Karpas-422 (cell line): ENCODE data around the gene CABLES1. TPM values are rescaled to one million over a fixed set of nuclear protein-coding genes. Genes with fewer than 3 reads are reported as not detected.

Experiments used
- DNase-seq: peaks from one replicate; pipeline ENCODE4 v3.0.0-alpha.2; 2015
- H2AFZ ChIP-seq: fragments of 200-600 bp; sonication (generic); 2 replicates; pipeline ENCODE4 v1.6.1; 2014; ENCODE audit warnings: antibody characterized with exemption, low read length, mixed read lengths
- H3K27ac ChIP-seq: fragments of 200-600 bp; sonication (generic); 2 replicates; pipeline ENCODE4 v1.5.1; 2014; ENCODE audit warnings: mild to moderate bottlenecking, low read length, moderate library complexity
- H3K27me3 ChIP-seq: fragments of 200-600 bp; sonication (generic); 2 replicates; pipeline ENCODE4 v1.6.1; 2014; ENCODE audit warnings: low read length, mixed read lengths
- H3K36me3 ChIP-seq: fragments of 200-600 bp; sonication (generic); 2 replicates; pipeline ENCODE4 v1.6.1; 2014; ENCODE audit warnings: low read length, mixed read lengths; ENCODE audit not compliant: insufficient read depth
- H3K4me1 ChIP-seq: fragments of 200-600 bp; sonication (generic); 2 replicates; pipeline ENCODE4 v1.6.1; 2014; ENCODE audit warnings: mild to moderate bottlenecking, low read length, mixed read lengths
- H3K4me2 ChIP-seq: fragments of 200-600 bp; sonication (generic); 2 replicates; pipeline ENCODE4 v1.6.1; 2014; ENCODE audit warnings: low read length, low read depth, mild to moderate bottlenecking; ENCODE audit not compliant: poor library complexity, severe bottlenecking
- H3K4me3 ChIP-seq: fragments of 200-600 bp; sonication (generic); 2 replicates; pipeline ENCODE4 v1.5.1; 2014; ENCODE audit warnings: mild to moderate bottlenecking, antibody characterized with exemption, low read length, mixed read lengths
- H3K79me2 ChIP-seq: fragments of 200-600 bp; sonication (generic); 2 replicates; pipeline ENCODE4 v1.6.1; 2014; ENCODE audit warnings: mild to moderate bottlenecking, low read length, mixed read lengths
- H3K9ac ChIP-seq: fragments of 200-600 bp; sonication (generic); 2 replicates; pipeline ENCODE4 v1.6.0; 2014; ENCODE audit warnings: low read length
- H3K9me2 ChIP-seq: fragments of 200-600 bp; sonication (generic), shearing (Covaris generic); replicated peaks from 2 replicates; pipeline ENCODE4 v1.6.0; 2014; ENCODE audit warnings: mild to moderate bottlenecking, low read length, moderate library complexity; ENCODE audit not compliant: insufficient read depth
- H3K9me3 ChIP-seq: fragments of 300-700, 200-600 bp; sonication (generic); 2 replicates; pipeline ENCODE4 v1.6.1; 2014; ENCODE audit warnings: low read length, mixed read lengths
- H4K20me1 ChIP-seq: fragments of 200-600 bp; sonication (generic); 2 replicates; pipeline ENCODE4 v1.6.1; 2014; ENCODE audit warnings: mild to moderate bottlenecking, antibody characterized with exemption, low read length, low read depth; ENCODE audit not compliant: insufficient read depth
- total RNA-seq: library from RNA; depleted of rRNA; stranded (reverse); fragments of >200 nt; shearing (Covaris generic); gene quantifications from 2 replicates; pipeline ENCODE4 v1.2.3, GENCODE V29; 2014; ENCODE audit warnings: low replicate concordance

CABLES1 gene
- total RNA-seq, 1 experiment from 2014 or later: not detected

DNA sequence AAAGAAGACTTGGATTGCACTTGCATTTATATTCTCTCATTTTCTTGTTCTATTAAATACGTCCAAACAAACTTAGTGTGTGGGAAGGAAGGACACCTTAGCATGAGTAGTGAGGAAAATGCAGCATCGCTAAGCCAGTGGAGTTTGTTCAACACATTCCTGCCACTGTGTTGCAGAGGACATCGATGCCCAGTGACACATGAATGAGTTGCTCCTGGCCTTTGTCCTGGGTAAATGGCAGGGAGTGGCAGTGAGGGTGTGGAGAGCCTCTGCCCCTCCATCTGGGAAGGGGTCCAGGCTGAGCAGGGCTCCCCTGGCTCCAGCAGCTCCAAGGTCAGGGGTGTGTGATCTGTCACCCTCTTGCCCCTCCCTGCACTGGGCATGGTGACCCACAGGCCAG lies 75.9 kb downstream of the CABLES1 start:
- Histone ChIP-seq H3K4me3 (no peak overlapping the region), H3K79me2 (no peaks in the 10 kb centered on the region), H3K36me3 (no peaks in the 10 kb centered on the region), H3K9me3 (no peaks in the 10 kb centered on the region), H3K9ac (no peak overlapping the region), H2AFZ (no peak overlapping the region), H3K27ac (no peak overlapping the region), H3K4me1 (peaks cover 7% of the 10 kb centered on the region), H3K4me2 (no peak overlapping the region), H4K20me1 (no peaks in the 10 kb centered on the region), H3K9me2 (no peaks in the 10 kb centered on the region), H3K27me3 (no peaks in the 10 kb centered on the region)
- DNase-seq: no peak

DNA sequence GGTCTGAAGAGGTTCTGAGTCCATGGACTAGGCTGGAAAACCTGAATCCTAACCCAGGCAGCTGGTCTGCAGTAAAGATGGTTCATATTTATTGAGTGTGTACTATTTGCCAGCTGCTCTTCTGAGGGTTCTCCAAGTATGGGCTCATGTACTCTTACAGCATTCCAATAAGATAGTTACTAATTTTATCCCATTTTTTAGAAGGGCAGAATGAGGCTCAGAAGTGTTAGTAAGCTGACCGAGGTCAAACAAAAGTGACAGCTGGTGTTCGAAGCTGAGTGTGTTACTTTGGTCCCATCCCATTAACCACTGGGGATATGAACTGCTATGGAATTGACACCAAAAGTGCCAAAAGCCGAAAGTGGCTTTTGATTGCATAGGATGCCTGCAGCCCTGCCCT lies 76.9 kb downstream of the CABLES1 start:
- Histone ChIP-seq H3K9me3 (no peaks in the 10 kb centered on the region), H3K9me2 (no peaks in the 10 kb centered on the region), H3K79me2 (no peaks in the 10 kb centered on the region), H2AFZ (no peak overlapping the region), H3K27me3 (no peaks in the 10 kb centered on the region), H3K4me1 (peaks cover 7% of the 10 kb centered on the region), H3K36me3 (no peaks in the 10 kb centered on the region), H4K20me1 (no peaks in the 10 kb centered on the region), H3K4me3 (no peak overlapping the region), H3K4me2 (no peak overlapping the region), H3K9ac (no peak overlapping the region), H3K27ac (no peak overlapping the region)
- no peak for DNase-seq

DNA sequence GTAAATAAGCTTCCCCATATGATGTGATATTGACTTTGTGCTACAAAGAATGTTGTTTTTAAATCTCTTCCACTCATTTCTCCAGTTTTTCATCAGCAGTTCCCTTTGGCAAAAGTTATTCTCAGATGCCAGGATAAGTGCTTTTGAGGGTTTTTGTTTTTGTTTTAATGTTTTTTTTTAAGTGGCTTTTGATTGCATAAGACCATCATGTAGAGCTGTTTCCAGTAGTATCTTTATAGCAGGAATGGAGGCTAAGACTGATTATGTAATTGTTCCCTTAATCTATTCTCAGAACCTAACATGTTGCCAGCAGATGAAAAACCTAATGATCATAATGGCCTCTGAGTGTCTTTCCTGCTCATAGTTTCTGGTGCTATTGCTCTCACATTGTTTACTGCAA lies 77.9 kb downstream of the CABLES1 start:
- Histone ChIP-seq H3K9me3 (no peaks in the 10 kb centered on the region), H3K36me3 (no peaks in the 10 kb centered on the region), H3K9ac (no peak overlapping the region), H2AFZ (no peak overlapping the region), H3K79me2 (no peaks in the 10 kb centered on the region), H3K4me3 (no peak overlapping the region), H3K27me3 (no peaks in the 10 kb centered on the region), H3K27ac (no peak overlapping the region), H4K20me1 (no peaks in the 10 kb centered on the region), H3K9me2 (no peaks in the 10 kb centered on the region), H3K4me2 (no peak overlapping the region), H3K4me1 (peaks cover 7% of the 10 kb centered on the region)
- DNase-seq: no peak

DNA sequence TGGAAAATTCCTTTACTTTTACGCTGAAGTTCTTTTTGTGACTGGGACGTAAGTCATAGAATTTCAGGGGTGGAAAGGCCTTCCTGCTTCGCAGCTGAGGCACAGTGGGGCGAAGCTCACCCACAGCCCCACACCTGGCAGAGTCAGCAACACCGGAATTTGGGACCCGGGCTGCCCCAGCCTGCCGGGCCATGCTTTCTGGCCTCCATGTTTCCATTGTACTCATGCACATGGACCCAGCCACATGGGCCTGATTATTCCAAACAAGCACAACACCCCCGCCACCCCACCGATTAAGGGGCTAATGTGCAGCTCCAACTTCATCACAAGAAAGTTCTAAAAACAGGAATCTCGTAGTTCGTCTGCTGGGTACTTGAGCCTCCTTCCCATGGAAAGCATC lies 82.5 kb downstream of the CABLES1 start:
- H3K4me2 ChIP-seq: no peak overlapping the region
- no peak overlapping the region for H3K4me3 ChIP-seq
- no peaks in the 10 kb centered on the region for H3K36me3 ChIP-seq
- no peaks in the 10 kb centered on the region for H4K20me1 ChIP-seq
- no peaks in the 10 kb centered on the region for H3K9me2 ChIP-seq
- peaks cover 27% of the 10 kb centered on the region for H3K4me1 ChIP-seq
- no peak overlapping the region for H3K27ac ChIP-seq
- no peak for DNase-seq
- no peaks in the 10 kb centered on the region for H3K79me2 ChIP-seq
- H3K9ac ChIP-seq: no peak overlapping the region
- H3K9me3 ChIP-seq: no peaks in the 10 kb centered on the region
- H3K27me3 ChIP-seq: no peaks in the 10 kb centered on the region
- no peak overlapping the region for H2AFZ ChIP-seq

DNA sequence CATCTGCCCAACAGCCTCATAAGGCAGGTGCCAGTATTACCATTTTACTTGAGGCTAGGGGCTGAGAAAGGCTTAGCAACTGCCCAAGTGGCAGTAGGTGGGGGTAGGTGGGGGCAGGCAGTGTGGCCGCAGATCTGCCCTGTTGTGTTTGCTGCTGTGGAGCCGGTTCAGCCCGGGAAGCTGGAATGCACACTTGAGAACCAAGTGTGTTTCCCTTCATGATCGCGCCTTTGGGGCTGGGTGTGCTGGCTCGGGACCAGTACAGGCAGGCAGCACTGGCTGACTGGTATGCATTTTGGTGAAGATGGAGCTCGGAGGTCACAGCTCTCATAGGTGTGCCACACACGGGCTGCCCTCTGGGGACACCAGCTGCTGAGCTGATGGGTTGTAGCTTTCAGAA lies 85.1 kb downstream of the CABLES1 start:
- Histone ChIP-seq H3K9me3 (no peaks in the 10 kb centered on the region), H3K27ac (no peak overlapping the region), H3K9ac (no peak overlapping the region), H3K79me2 (no peaks in the 10 kb centered on the region), H3K9me2 (no peaks in the 10 kb centered on the region), H3K36me3 (no peaks in the 10 kb centered on the region), H3K4me2 (no peak overlapping the region), H3K27me3 (no peaks in the 10 kb centered on the region), H3K4me3 (no peak overlapping the region), H2AFZ (no peak overlapping the region), H4K20me1 (no peaks in the 10 kb centered on the region), H3K4me1 (peaks cover 47% of the 10 kb centered on the region)
- DNase-seq: no peak

DNA sequence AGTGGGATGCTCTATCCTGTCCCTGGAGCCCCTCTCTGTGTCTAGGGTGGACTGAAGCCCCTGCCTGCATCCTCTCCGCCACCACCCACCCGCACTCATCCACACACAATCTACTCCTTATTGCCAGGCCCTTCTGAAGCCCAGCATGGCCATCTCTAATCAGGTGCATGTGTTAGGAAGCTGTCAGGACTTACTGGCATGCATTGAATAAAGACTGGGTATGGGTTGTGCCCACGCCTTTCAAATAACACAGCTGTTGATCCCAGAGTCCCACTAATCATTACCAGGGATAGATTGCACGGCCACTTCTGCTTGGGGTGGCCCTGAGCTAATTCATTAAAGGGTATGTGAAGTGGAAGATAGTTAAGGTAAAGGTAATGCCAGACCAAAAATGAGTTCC lies 88.4 kb downstream of the CABLES1 start:
- peaks cover 77% of the 10 kb centered on the region for H3K4me1 ChIP-seq
- no peaks in the 10 kb centered on the region for H3K36me3 ChIP-seq
- H3K4me3 ChIP-seq: no peak overlapping the region
- H3K9ac ChIP-seq: no peak overlapping the region
- no peaks in the 10 kb centered on the region for H4K20me1 ChIP-seq
- H2AFZ ChIP-seq: no peak overlapping the region
- no peaks in the 10 kb centered on the region for H3K79me2 ChIP-seq
- no peak overlapping the region for H3K4me2 ChIP-seq
- H3K9me2 ChIP-seq: no peaks in the 10 kb centered on the region
- H3K9me3 ChIP-seq: no peaks in the 10 kb centered on the region
- no peaks in the 10 kb centered on the region for H3K27me3 ChIP-seq
- H3K27ac ChIP-seq: no peak overlapping the region; the same call in 1 of the 2 replicates
- no peak for DNase-seq

DNA sequence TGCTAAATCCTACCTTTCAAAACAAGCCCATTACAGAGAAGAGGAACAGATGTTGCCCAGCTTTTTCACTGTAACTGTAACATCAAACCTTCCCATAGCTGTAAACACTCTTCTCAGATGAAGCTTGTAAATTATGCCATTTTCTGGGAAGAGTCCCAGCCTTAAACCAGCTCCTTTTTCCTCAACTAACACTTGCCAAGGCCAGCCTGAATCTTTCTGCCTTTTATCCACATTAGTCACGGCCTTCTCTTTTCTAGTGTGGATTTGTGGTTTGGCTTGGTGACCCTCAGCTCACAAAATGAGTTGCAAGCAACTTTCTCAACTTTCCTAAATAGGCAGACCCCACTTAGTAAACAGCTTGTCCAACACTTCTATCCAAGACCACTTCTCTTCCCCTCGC lies 90.2 kb downstream of the CABLES1 start:
- Histone ChIP-seq H3K4me1 (peaks cover 90% of the 10 kb centered on the region), H2AFZ (no peak overlapping the region; the same call in 1 of the 2 replicates), H3K4me2 (no peak overlapping the region), H3K9me2 (no peaks in the 10 kb centered on the region), H3K9ac (peak overlapping the region; percentile 10; the same call in 1 of the 2 replicates), H3K27me3 (no peaks in the 10 kb centered on the region), H3K79me2 (no peaks in the 10 kb centered on the region), H3K27ac (peak overlapping the region; percentile 30; the same call in 1 of the 2 replicates), H3K4me3 (no peak overlapping the region), H3K9me3 (no peaks in the 10 kb centered on the region), H4K20me1 (no peaks in the 10 kb centered on the region), H3K36me3 (no peaks in the 10 kb centered on the region)
- DNase-seq: no peak

DNA sequence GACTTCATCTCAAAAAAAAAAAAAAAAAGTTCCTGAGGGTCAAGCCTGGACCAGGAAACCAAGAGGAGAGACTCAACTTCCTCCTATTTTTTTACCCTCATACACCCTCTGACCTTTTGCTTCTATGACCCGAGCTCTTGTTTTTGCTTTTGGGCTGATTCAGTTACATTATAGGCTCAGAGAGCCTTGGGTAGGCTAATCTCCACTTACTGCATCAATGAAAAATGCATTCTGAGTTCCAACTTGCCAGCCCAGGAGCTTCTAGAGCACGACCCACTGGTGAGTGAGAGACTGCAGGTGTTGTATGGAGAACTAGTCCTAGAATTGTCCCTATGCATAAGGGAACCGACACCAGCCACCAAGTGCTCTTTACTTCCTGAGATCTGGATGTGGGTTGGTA lies 91.1 kb downstream of the CABLES1 start:
- Histone ChIP-seq H3K27ac (no peak overlapping the region), H3K9me2 (no peaks in the 10 kb centered on the region), H3K27me3 (no peaks in the 10 kb centered on the region), H3K4me1 (peaks cover 90% of the 10 kb centered on the region), H3K9ac (no peak overlapping the region), H3K36me3 (no peaks in the 10 kb centered on the region), H4K20me1 (no peaks in the 10 kb centered on the region), H3K4me3 (no peak overlapping the region), H3K79me2 (no peaks in the 10 kb centered on the region), H3K9me3 (no peaks in the 10 kb centered on the region), H3K4me2 (no peak overlapping the region), H2AFZ (no peak overlapping the region)
- no peak for DNase-seq
